Parathyroid adenoma (tissue), 2 donors: ENCODE measurements around the gene ADGRF5.

Experiments
- H2AFZ ChIP-seq: fragments of 300-600 bp; sonication (generic); one replicate; pipeline ENCODE4 v1.7.0; 2017; ENCODE audit warnings: antibody characterized with exemption, mild to moderate bottlenecking
- H3K27ac ChIP-seq: fragments of 300-600 bp; sonication (generic); one replicate; pipeline ENCODE4 v1.7.0; 2017
- H3K27me3 ChIP-seq: fragments of 300-600 bp; sonication (generic); one replicate; pipeline ENCODE4 v1.7.0; 2017; ENCODE audit warnings: low read length; ENCODE audit not compliant: control insufficient read depth, insufficient read depth
- H3K36me3 ChIP-seq: fragments of 300-600 bp; sonication (generic); one replicate; pipeline ENCODE4 v1.7.0; 2017; ENCODE audit warnings: low read length; ENCODE audit not compliant: control insufficient read depth, insufficient read depth
- H3K4me1 ChIP-seq: fragments of 300-600 bp; sonication (generic); one replicate; pipeline ENCODE4 v1.7.0; 2017; ENCODE audit warnings: control low read depth
- H3K4me2 ChIP-seq: fragments of 300-600 bp; sonication (generic); one replicate; pipeline ENCODE4 v1.7.0; 2017; ENCODE audit warnings: low read length
- H3K4me3 ChIP-seq: fragments of 300-600 bp; sonication (generic); one replicate; pipeline ENCODE4 v1.7.0; 2017; ENCODE audit warnings: low read depth, low read length
- H3K79me2 ChIP-seq: fragments of 300-600 bp; sonication (generic); one replicate; pipeline ENCODE4 v1.7.0; 2017; ENCODE audit warnings: control low read depth
- H3K9ac ChIP-seq: fragments of 300-600 bp; sonication (generic); one replicate; pipeline ENCODE4 v1.7.0; 2017; ENCODE audit warnings: mild to moderate bottlenecking
- H3K9me3 ChIP-seq: fragments of 300-600 bp; sonication (generic); one replicate; pipeline ENCODE4 v1.7.0; 2017; ENCODE audit warnings: low read length; ENCODE audit not compliant: control insufficient read depth
- TF ChIP-seq, protein P1 (sequence below): fragments of 300-600 bp; sonication (generic); IDR thresholded peaks from one replicate; pipeline ENCODE4 v1.7.0; 2017; ENCODE audit warnings: antibody characterized with exemption, mild to moderate bottlenecking
- donor health status: primary hyperparathyroidism.

The ADGRF5 gene

GRCh38 chr6:46891252-46891795 is 30.4 kb downstream of the ADGRF5 start:
- H3K9me3 ChIP-seq: no peaks in the 10 kb centered on the region
- H3K27me3 ChIP-seq: no peaks in the 10 kb centered on the region
- peaks cover 6% of the 10 kb centered on the region for H3K4me1 ChIP-seq
- no peaks in the 10 kb centered on the region for H3K36me3 ChIP-seq
- no peak overlapping the region for H3K4me3 ChIP-seq
- TF ChIP-seq, protein P1, sequence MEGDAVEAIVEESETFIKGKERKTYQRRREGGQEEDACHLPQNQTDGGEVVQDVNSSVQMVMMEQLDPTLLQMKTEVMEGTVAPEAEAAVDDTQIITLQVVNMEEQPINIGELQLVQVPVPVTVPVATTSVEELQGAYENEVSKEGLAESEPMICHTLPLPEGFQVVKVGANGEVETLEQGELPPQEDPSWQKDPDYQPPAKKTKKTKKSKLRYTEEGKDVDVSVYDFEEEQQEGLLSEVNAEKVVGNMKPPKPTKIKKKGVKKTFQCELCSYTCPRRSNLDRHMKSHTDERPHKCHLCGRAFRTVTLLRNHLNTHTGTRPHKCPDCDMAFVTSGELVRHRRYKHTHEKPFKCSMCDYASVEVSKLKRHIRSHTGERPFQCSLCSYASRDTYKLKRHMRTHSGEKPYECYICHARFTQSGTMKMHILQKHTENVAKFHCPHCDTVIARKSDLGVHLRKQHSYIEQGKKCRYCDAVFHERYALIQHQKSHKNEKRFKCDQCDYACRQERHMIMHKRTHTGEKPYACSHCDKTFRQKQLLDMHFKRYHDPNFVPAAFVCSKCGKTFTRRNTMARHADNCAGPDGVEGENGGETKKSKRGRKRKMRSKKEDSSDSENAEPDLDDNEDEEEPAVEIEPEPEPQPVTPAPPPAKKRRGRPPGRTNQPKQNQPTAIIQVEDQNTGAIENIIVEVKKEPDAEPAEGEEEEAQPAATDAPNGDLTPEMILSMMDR: no peak
- peak overlapping the region; percentile 27 for H3K27ac ChIP-seq
- no peak overlapping the region for H3K4me2 ChIP-seq
- peak overlapping the region; percentile 26 for H2AFZ ChIP-seq
- H3K9ac ChIP-seq: no peak overlapping the region
- H3K79me2 ChIP-seq: no peaks in the 10 kb centered on the region

GRCh38 chr6:46888578-46888977 is 33.2 kb downstream of the ADGRF5 start:
- no peak overlapping the region for H3K27ac ChIP-seq

GRCh38 chr6:46888031-46888430 is 33.7 kb downstream of the ADGRF5 start:
- Histone ChIP-seq H2AFZ (no peak overlapping the region), H3K9me3 (no peaks in the 10 kb centered on the region), H3K79me2 (no peaks in the 10 kb centered on the region), H3K4me3 (no peak overlapping the region), H3K27me3 (no peaks in the 10 kb centered on the region), H3K4me2 (no peak overlapping the region), H3K36me3 (no peaks in the 10 kb centered on the region), H3K9ac (no peak overlapping the region), H3K27ac (no peak overlapping the region), H3K4me1 (no peaks in the 10 kb centered on the region)
- TF ChIP-seq, protein P1: no peak

More at GRCh38 chr6:46888578-46888977, 33.2 kb downstream of the ADGRF5 start:
- Histone ChIP-seq H3K9ac (no peak overlapping the region), H3K4me2 (no peak overlapping the region), H3K27me3 (no peaks in the 10 kb centered on the region), H3K36me3 (no peaks in the 10 kb centered on the region), H3K79me2 (no peaks in the 10 kb centered on the region), H3K4me1 (peaks cover 1% of the 10 kb centered on the region), H3K9me3 (no peaks in the 10 kb centered on the region), H2AFZ (no peak overlapping the region), H3K4me3 (no peak overlapping the region)
- TF ChIP-seq, protein P1: no peak

DNA sequence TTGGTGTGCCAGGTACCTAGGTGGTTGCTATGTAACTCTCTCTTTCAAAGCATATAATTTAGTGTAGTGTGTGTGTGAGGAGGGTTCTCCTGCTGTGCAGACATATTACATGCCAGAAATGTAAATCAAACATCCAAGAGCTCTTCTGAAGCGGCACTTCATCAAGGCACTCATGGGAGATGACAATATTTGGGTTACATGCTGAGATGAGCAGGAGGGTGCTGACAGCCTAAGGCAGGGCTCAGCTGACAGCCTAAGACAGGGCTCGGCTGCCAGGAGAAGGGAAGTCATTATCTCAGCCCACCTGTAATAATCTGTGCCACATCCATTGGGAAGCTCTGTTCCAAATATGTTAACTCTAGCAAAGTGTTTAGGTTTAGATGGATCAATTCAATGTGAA is 39.1 kb downstream of the ADGRF5 start:
- no peaks in the 10 kb centered on the region for H3K79me2 ChIP-seq
- no peaks in the 10 kb centered on the region for H3K4me1 ChIP-seq
- H2AFZ ChIP-seq: no peak overlapping the region
- H3K9me3 ChIP-seq: no peaks in the 10 kb centered on the region
- H3K27me3 ChIP-seq: no peaks in the 10 kb centered on the region
- no peak overlapping the region for H3K9ac ChIP-seq
- H3K36me3 ChIP-seq: no peaks in the 10 kb centered on the region
- H3K4me3 ChIP-seq: no peak overlapping the region
- H3K4me2 ChIP-seq: no peak overlapping the region
- no peak overlapping the region for H3K27ac ChIP-seq
- TF ChIP-seq, protein P1: no peak

DNA sequence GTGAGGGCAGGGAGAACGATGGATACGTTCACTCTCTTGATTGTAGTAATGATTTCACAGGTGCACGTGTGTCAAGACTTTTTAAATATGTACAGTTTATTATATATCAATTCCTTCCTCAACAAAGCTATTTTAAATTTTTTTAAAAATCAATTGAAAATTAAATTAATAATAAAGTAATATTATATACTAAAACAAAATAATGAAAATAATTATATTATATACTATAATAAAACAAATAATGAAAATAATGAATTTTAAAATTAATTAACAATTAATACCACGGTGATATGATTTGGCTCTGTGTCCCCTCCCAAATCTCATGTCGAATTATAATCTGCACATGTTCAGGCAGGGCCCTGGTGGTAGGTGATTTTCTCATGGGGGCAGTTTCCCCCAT is 42.7 kb downstream of the ADGRF5 start:
- Histone ChIP-seq H3K9ac (no peak overlapping the region), H3K36me3 (no peaks in the 10 kb centered on the region), H3K4me2 (no peak overlapping the region), H3K27me3 (no peaks in the 10 kb centered on the region), H3K4me1 (no peaks in the 10 kb centered on the region), H3K27ac (no peak overlapping the region), H3K4me3 (no peak overlapping the region), H3K79me2 (no peaks in the 10 kb centered on the region), H2AFZ (no peak overlapping the region), H3K9me3 (no peaks in the 10 kb centered on the region)
- TF ChIP-seq, protein P1: no peak
